Activated naive CD8-positive, alpha-beta T cell treated with anti-CD3 and anti-CD28 coated beads for 36 hours (primary cell): Measurements from ENCODE around the gene GOPC. TPM values are rescaled to one million over a fixed set of nuclear protein-coding genes. Genes with fewer than 3 reads are reported as not detected.
"Not testable (repeated sequence)": the region's sequence is repeated elsewhere in the genome, so short reads cannot be mapped to it uniquely, and the experiment has no call there.

Experiments used
- DNase-seq: peaks from one replicate; pipeline ENCODE4 v3.0.0; 2021
- H3K27ac Mint-ChIP-seq: one replicate; pipeline ENCODE4 v1.8.0; 2022; ENCODE audit warnings: mild to moderate bottlenecking, moderate library complexity, mixed read lengths
- H3K27me3 Mint-ChIP-seq: one replicate; pipeline ENCODE4 v1.8.0; 2022; ENCODE audit warnings: mild to moderate bottlenecking, mixed read lengths
- H3K36me3 Mint-ChIP-seq: one replicate; pipeline ENCODE4 v1.8.0; 2021; ENCODE audit warnings: mild to moderate bottlenecking, mixed read lengths
- H3K4me1 Mint-ChIP-seq: one replicate; pipeline ENCODE4 v1.8.0; 2021; ENCODE audit warnings: mixed read lengths
- H3K4me3 Mint-ChIP-seq: one replicate; pipeline ENCODE4 v1.8.0; 2022; ENCODE audit warnings: mild to moderate bottlenecking, moderate library complexity, mixed read lengths
- H3K9me3 Mint-ChIP-seq: one replicate; pipeline ENCODE4 v1.8.0; 2022; ENCODE audit warnings: mixed read lengths
- total RNA-seq, 2 experiments: library from RNA; stranded (reverse); gene quantifications; one replicate each; pipeline ENCODE4 v1.2.3, GENCODE V29; 2021

The GOPC gene
- 10 to 100 TPM; 16.1 TPM for total RNA-seq

DNA sequence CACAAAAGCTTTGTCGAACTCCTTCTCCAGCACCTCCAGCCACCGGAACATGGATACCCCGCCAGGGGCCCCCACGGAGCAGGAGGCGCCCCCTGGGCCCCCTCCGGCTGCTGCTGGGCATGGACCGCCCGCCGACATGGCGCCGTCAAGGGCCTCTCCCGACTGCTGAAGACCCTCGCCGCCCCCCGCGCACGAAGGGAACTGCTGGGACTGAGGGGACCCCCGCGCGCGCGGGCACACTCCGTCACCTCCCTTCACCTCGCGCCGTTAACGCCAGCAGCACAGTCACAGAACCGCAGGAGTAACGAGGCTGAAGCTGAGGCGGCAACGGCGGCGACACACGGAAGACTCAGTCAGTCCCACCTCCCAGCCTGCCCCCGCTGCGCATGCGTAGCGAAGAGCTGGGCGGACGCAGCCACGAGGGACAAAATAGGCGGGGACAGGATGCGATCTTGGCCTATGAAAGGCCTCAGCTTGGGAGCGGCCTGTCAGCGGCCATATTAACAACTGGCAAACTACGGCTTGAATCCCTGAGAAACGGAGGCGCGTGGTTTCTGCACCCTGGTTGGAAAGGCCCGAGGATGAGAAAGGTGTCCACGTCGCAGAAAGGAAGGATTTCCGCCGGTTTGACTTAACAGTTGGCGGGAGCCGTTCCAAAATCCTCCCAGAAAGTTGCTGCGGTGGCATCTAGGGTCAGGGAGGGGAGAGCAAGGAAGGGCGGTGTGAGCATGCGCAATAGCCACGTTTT, at the start of gene GOPC:
TSS of gene GOPC (minus strand) at position 361 of the 748 bp plus-strand sequence. CDS start at position 138, 223 bp downstream.
- peak within 1 kb of the TSS; percentile 99 for H3K4me3 Mint-ChIP-seq
- no peaks in the 10 kb centered on the region for H3K27me3 Mint-ChIP-seq
- H3K27ac Mint-ChIP-seq = peak within 1 kb of the TSS; percentile 99
- peaks cover 31% of the 10 kb centered on the region for H3K4me1 Mint-ChIP-seq
- peaks cover 3% of the 10 kb centered on the region for H3K9me3 Mint-ChIP-seq
- H3K36me3 Mint-ChIP-seq = peaks cover 30% of the 10 kb centered on the region
- DNase-seq = peak; percentile 95

GRCh38 chr6:117651984-117652383, 49.7 kb upstream of the GOPC start:
- not testable (repeated sequence) for H3K9me3 Mint-ChIP-seq, H3K27ac Mint-ChIP-seq, DNase-seq, H3K4me1 Mint-ChIP-seq, H3K27me3 Mint-ChIP-seq, H3K4me3 Mint-ChIP-seq
- peaks cover 18% of the 10 kb centered on the region for H3K36me3 Mint-ChIP-seq

GRCh38 chr6:117642976-117643375, 40.7 kb upstream of the GOPC start:
- H3K27me3 Mint-ChIP-seq = peaks cover 5% of the 10 kb centered on the region
- peaks cover 4% of the 10 kb centered on the region for H3K9me3 Mint-ChIP-seq
- H3K4me3 Mint-ChIP-seq = no peak overlapping the region

DNA sequence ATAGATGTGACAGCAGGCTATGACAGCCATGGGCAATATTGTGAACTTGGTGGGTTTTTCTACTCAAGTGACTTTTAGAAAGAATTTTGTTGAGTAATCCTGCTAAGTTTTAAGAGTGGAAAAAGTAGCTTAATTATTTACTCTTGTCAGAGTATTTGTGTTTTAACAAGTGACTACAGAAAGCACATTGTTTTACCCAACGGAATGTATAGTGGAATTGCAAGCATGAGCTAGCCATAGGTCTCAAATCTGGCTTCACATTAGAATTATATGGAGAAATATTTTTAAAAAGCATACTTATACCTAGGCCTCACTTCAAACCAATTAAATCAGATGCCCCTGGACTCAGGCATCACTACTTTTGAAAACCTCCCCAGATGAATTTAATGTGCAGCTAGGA, 35.5 kb upstream of the GOPC start:
- no peak for DNase-seq
- Mint-ChIP-seq H3K36me3 (peaks cover 4% of the 10 kb centered on the region), H3K4me3 (no peak overlapping the region), H3K9me3 (peaks cover 5% of the 10 kb centered on the region), H3K27me3 (peaks cover 7% of the 10 kb centered on the region), H3K4me1 (no peaks in the 10 kb centered on the region), H3K27ac (no peak overlapping the region)

More at GRCh38 chr6:117642976-117643375, 40.7 kb upstream of the GOPC start:
- Mint-ChIP-seq H3K4me1 (no peaks in the 10 kb centered on the region), H3K36me3 (peaks cover 11% of the 10 kb centered on the region), H3K27ac (no peak overlapping the region)
- DNase-seq = no peak

- DNase-seq = no peak
- peaks cover 5% of the 10 kb centered on the region for H3K9me3 Mint-ChIP-seq
Observed at GRCh38 chr6:117629119-117629660, 26.9 kb upstream of the GOPC start.

DNA sequence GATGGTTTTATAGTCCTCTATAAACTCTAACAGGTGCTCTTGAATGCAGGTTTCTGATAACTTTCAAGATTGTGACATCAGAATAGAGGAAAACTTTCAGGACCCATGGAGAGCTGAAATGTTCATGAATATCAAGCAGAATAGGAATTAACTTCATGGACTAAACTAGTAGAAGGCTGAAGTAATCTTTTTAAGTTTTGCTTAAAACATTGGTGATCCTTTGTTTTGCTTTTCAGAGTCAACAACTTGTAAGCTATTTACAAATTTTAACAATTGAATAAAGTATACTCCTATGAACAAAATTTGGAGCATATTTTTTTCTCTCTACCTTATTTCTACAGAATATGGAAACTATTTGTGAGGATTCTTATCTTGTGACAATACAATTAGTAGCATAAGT, 25.2 kb upstream of the GOPC start:
- no peak overlapping the region for H3K27ac Mint-ChIP-seq
- H3K27me3 Mint-ChIP-seq = peaks cover 3% of the 10 kb centered on the region
- peaks cover 5% of the 10 kb centered on the region for H3K9me3 Mint-ChIP-seq
- H3K4me1 Mint-ChIP-seq = no peaks in the 10 kb centered on the region
- H3K36me3 Mint-ChIP-seq = peaks cover 9% of the 10 kb centered on the region
- no peak overlapping the region for H3K4me3 Mint-ChIP-seq
- no peak for DNase-seq

More at GRCh38 chr6:117629119-117629660, 26.9 kb upstream of the GOPC start:
- Mint-ChIP-seq H3K4me3 (no peak overlapping the region), H3K27me3 (peaks cover 4% of the 10 kb centered on the region), H3K27ac (no peak overlapping the region), H3K4me1 (no peaks in the 10 kb centered on the region), H3K36me3 (peaks cover 9% of the 10 kb centered on the region)

- Mint-ChIP-seq H3K4me1 (no peaks in the 10 kb centered on the region), H3K9me3 (peaks cover 5% of the 10 kb centered on the region), H3K36me3 (peaks cover 9% of the 10 kb centered on the region), H3K27me3 (peaks cover 3% of the 10 kb centered on the region), H3K4me3 (no peak overlapping the region), H3K27ac (no peak overlapping the region)
- DNase-seq = no peak
Observed at GRCh38 chr6:117624869-117625481, 22.7 kb upstream of the GOPC start.

GRCh38 chr6:117619178-117619577, 16.9 kb upstream of the GOPC start:
- no peak for DNase-seq
- peaks cover 6% of the 10 kb centered on the region for H3K27me3 Mint-ChIP-seq
- H3K36me3 Mint-ChIP-seq = peaks cover 13% of the 10 kb centered on the region
- no peak overlapping the region for H3K27ac Mint-ChIP-seq
- peaks cover 13% of the 10 kb centered on the region for H3K9me3 Mint-ChIP-seq
- H3K4me1 Mint-ChIP-seq = peaks cover 18% of the 10 kb centered on the region
- no peak overlapping the region for H3K4me3 Mint-ChIP-seq

DNA sequence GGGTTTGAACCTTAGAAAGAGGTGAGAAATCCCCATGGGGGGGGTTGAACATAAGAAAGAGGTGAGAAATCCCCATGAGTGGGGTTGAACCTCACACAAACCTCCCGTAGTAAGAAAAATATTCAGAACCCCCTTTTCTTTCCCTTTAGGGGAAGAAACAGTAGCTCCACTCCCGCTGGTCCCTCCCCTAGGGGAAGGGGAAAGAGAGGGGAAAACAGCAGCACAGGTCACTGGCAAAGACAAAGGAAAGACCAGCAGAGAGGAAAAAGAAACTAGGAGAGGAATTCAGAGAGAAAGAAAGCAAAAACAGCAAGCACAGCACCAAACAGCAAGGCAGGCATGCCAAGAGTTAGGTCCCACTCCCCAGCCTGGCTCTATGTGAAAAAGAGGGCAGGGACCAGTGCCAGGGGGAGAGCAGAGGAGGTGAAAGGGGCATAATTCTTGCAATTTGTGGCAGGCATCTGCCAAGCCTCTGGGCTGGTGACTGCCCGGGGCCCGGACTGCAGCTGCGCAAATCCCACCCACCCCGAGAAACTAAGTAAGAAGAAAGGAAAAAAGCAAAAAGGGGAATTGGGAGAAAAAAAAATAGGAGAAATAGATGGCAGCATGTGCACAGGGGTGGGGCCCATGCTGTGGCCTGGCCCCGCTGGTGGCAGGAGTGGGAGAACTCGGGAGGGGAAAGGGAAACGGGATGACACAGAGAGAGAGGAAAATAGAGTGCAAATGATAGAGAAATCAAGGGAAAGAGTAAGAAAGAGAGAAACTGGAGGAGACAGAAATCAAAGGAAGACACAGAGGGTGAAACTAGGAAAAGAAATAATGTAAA, 15.1 kb upstream of the GOPC start:
- Mint-ChIP-seq H3K4me3 (no peak overlapping the region), H3K27ac (peak overlapping the region; percentile 69), H3K36me3 (peaks cover 13% of the 10 kb centered on the region), H3K4me1 (peaks cover 23% of the 10 kb centered on the region), H3K9me3 (peaks cover 13% of the 10 kb centered on the region), H3K27me3 (peaks cover 8% of the 10 kb centered on the region)
- DNase-seq = no peak

DNA sequence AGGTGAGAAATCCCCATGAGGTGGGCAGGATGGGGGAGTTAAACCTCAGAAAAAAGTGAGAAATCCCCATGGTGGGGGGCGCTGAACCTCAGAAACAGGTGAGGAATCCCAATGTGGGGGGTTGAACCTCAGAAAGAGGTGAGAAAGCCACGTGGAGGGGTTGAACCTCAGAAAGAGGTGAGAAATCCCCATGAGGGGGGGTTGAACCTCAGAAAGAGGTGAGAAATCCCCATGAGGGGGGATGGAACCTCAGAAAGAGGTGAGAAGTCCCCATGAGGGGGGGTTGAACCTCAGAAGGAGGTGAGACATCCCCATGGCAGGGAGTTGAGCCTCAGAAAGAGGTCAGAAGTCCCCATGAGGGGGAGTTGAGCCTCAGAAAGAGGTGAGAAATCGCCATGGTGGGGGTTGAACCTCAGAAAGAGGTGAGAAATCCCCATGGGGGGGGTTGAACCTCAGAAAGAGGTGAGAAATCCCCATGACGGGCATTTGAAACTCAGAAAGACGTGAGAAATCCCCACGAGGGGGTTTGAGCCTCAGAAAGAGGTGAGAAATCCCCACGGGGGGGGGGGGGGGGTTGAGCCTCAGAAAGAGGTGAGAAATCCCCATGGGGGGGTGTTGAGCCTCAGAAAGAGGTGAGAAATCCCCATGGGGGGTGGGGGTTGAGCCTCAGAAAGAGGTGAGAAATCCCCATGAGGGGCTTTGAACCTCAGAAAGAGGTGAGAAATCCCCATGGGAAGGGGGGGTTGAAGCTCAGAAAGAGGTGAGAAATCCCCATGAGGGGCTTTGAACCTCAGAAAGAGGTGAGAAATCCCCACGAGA, 14.3 kb upstream of the GOPC start:
- peaks cover 8% of the 10 kb centered on the region for H3K27me3 Mint-ChIP-seq
- H3K4me1 Mint-ChIP-seq = peaks cover 23% of the 10 kb centered on the region
- H3K36me3 Mint-ChIP-seq = peaks cover 13% of the 10 kb centered on the region
- H3K27ac Mint-ChIP-seq = peak overlapping the region; percentile 58
- H3K4me3 Mint-ChIP-seq = no peak overlapping the region
- DNase-seq = peak; percentile 11
- H3K9me3 Mint-ChIP-seq = peaks cover 13% of the 10 kb centered on the region

DNA sequence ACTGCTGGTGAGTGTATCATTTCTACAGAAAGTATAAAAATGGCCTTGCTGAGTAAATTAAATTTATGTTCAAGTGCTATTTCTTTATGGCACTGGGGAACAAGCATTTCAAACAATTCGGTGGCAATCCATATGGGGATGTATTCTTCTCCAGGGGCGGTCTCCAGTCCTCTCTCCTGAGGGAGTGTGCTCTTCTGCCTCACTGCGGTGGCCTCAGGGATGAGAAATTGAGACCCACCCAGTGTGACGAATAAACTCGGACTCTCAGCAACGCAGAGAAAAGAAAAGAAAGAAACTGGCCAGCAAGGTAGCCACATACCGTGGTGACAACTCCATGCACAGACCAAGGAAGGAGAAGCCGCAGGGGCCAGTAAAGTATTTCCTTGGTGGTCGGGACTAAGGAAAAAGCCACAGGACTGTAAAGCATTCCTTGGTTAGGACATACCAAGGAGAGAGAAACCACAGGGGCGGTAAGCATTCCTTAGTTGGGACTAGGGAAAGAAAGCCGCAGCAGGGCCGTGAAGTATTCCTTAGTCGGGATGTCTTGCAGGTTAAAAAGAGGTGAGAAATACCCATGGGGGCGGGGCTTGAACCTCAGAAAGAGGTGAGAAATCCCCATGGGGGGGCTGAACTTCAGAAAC, 13.6 kb upstream of the GOPC start:
- Mint-ChIP-seq H3K4me1 (peaks cover 23% of the 10 kb centered on the region), H3K27ac (peak overlapping the region; percentile 58), H3K9me3 (peaks cover 13% of the 10 kb centered on the region), H3K4me3 (no peak overlapping the region), H3K36me3 (peaks cover 13% of the 10 kb centered on the region), H3K27me3 (peaks cover 8% of the 10 kb centered on the region)
- no peak for DNase-seq

DNA sequence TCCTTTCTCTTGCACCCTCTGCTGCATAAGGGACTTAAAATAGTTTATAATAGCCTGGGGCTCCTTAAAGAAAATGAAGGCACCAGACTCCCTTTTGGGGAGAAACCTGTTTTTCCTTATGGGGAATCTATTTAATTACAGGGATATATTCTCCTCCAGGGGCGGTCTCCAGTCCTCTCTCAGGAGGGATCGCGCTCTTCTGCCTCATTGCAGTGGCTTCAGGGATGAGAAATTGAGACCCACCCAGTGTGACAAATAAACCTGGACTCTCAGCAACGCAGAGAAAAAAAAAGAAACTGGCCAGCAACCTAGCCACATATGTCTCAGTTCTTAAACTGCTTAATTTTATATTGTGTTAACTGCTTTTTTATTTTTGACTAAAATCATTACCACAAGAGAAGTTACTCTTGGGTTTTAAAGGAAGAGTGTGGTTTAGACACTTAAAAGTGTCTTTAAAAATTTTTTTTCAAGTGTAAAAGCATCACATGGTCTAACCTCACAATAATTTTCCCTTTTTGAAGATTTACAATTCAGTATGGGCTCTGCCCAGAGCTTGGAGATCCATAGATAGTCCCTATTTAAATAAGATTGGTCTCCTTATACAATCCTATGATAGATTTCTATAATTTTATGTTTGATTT, 11.7 kb upstream of the GOPC start:
- Mint-ChIP-seq H3K4me3 (no peak overlapping the region), H3K27ac (no peak overlapping the region)
- DNase-seq = no peak

DNA sequence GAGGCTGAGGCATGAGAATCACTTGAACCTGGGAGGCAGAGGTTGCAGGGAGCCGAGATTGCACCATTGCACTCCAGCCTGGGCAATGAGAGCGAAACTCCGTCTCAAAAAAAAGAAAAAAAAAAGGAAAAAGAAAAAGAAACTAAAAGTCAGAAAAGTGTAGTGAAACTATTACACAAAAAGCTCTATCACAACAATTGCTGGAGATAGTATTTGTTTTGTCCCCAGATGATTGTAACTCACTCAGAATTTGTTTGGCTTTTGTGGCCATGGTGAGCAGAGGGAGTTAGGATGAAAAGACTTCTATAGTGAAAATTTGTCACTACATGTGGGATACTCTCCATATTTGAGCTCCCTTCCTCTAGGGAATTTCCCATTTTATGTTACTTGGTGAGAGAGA, 5.2 kb upstream of the GOPC start:
- peaks cover under 1% of the 10 kb centered on the region for H3K27me3 Mint-ChIP-seq
- H3K27ac Mint-ChIP-seq = no peak overlapping the region
- H3K9me3 Mint-ChIP-seq = no peaks in the 10 kb centered on the region
- H3K4me1 Mint-ChIP-seq = peaks cover 11% of the 10 kb centered on the region
- no peak overlapping the region for H3K4me3 Mint-ChIP-seq
- no peaks in the 10 kb centered on the region for H3K36me3 Mint-ChIP-seq
- no peak for DNase-seq

More for the DNA sequence above, 11.7 kb upstream of the GOPC start:
- peaks cover 13% of the 10 kb centered on the region for H3K36me3 Mint-ChIP-seq
- H3K27me3 Mint-ChIP-seq = peaks cover 8% of the 10 kb centered on the region
- peaks cover 13% of the 10 kb centered on the region for H3K9me3 Mint-ChIP-seq
- peaks cover 21% of the 10 kb centered on the region for H3K4me1 Mint-ChIP-seq
